K562 (cell line): ENCODE results near the gene OVCA2. TPM values are rescaled to one million over a fixed set of nuclear protein-coding genes. Genes with fewer than 3 reads are reported as not detected.

ENCODE experiments used
- ATAC-seq: fragments of 200-7000 bp; cut with Tn5 transposase; 3 replicates; pipeline ENCODE4 v1.9.1; 2020; ENCODE audit warnings: moderate library complexity
- BruUV-seq: library from RNA; stranded (reverse); fragments of 400-500 nt; replicated peaks from 2 replicates; lab custom pipeline; 2021; lab: Mats Ljungman, UMichigan
- CTCF ChIA-PET: fragments of 300-600 bp; formaldehyde crosslinking; extraction: SDS; loops from one replicate; lab custom pipeline; 2021; ENCODE audit warnings: low intra/inter-chr PET ratio; lab: Yijun Ruan, JAX
- POLR2A ChIA-PET: fragments of 300-600, 350-650 bp; sonication (Branson Sonifier 250); formaldehyde crosslinking; extraction: SDS; loops from one replicate; lab custom pipeline; 2021; ENCODE audit warnings: antibody characterized with exemption, inconsistent platforms; lab: Yijun Ruan, JAX
- DNase-seq, 4 experiments: peaks; one replicate each; pipeline versions ENCODE4 v3.0.0 to v3.0.0-alpha.2; 2011 to 2018; ENCODE audit warnings: low spot score in 3 of 4, mixed read lengths in 3 of 4; ENCODE audit errors: extremely low read depth in 1 of 4
- FAIRE-seq: peaks from 2 replicates; lab custom pipeline; 2011; peaks lifted over from hg19 to GRCh38; lab: Jason Lieb, UNC
- H2AFZ ChIP-seq: 2 replicates; pipeline ENCODE4 v1.6.0; 2011; ENCODE audit warnings: low read depth, low read length, control low read depth, inconsistent platforms
- H3K27ac ChIP-seq: fragments of 200-600 bp; 3 replicates; pipeline ENCODE4 v1.8.0; 2011; ENCODE audit warnings: low read depth, mild to moderate bottlenecking, control low read depth, inconsistent platforms, low read length, moderate library complexity, mixed read lengths; ENCODE audit errors: extremely low read depth
- H3K27me3 ChIP-seq, 2 experiments: fragments of 300-600 bp in 1 of 2; 2 replicates in 1 of 2; 3 replicates in 1 of 2; pipeline versions ENCODE4 v1.6.0 to v1.8.0; 2011; ENCODE audit warnings: inconsistent platforms in 2 of 2, low read length in 2 of 2, mild to moderate bottlenecking in 1 of 2, mixed read lengths in 1 of 2, moderate library complexity in 1 of 2; ENCODE audit not compliant: control insufficient read depth in 2 of 2, insufficient read depth in 2 of 2
- H3K36me3 ChIP-seq: fragments of 300-600 bp; 3 replicates; pipeline ENCODE4 v1.8.0; 2011; ENCODE audit warnings: mild to moderate bottlenecking, low read length, inconsistent platforms; ENCODE audit not compliant: control insufficient read depth, insufficient read depth
- H3K4me1 ChIP-seq, 2 experiments: fragments of 200-600 bp in 1 of 2; replicated peaks in 1 of 2; 2 replicates in 1 of 2; 3 replicates in 1 of 2; pipeline versions ENCODE4 v1.5.1 to v1.8.0; 2011; ENCODE audit warnings: inconsistent platforms in 2 of 2, low read length in 2 of 2, mild to moderate bottlenecking in 1 of 2, mixed read lengths in 1 of 2, moderate library complexity in 1 of 2; ENCODE audit not compliant: control insufficient read depth in 2 of 2, insufficient read depth in 2 of 2
- H3K4me2 ChIP-seq: 2 replicates; pipeline ENCODE4 v1.6.1; 2011; ENCODE audit warnings: low read length, control low read depth, inconsistent platforms, mixed read lengths; ENCODE audit not compliant: insufficient read depth
- H3K4me3 ChIP-seq: fragments of 200-600 bp; sonication (generic), shearing (Covaris generic); 2 replicates; pipeline ENCODE4 v1.5.1; 2016; ENCODE audit warnings: control low read depth, inconsistent platforms
- H3K79me2 ChIP-seq: fragments of 200-600 bp; 3 replicates; pipeline ENCODE4 v1.8.0; 2011; ENCODE audit warnings: low read length, inconsistent platforms; ENCODE audit not compliant: control insufficient read depth, insufficient read depth
- H3K9ac ChIP-seq, 2 experiments: 2 replicates each; pipeline versions ENCODE4 v1.6.0 to v1.6.1; 2011; ENCODE audit warnings: low read depth in 2 of 2, low read length in 2 of 2, control low read depth in 1 of 2, inconsistent platforms in 1 of 2, mild to moderate bottlenecking in 1 of 2, mixed read lengths in 1 of 2; ENCODE audit not compliant: insufficient read depth in 1 of 2
- H3K9me1 ChIP-seq: one replicate; pipeline ENCODE4 v1.6.0; 2011; ENCODE audit warnings: inconsistent platforms, mild to moderate bottlenecking, low read length, moderate library complexity; ENCODE audit not compliant: control insufficient read depth, insufficient read depth
- H3K9me3 ChIP-seq: replicated peaks from 2 replicates; pipeline ENCODE4 v1.5.1; 2011; ENCODE audit warnings: low read depth, low read length, inconsistent platforms; ENCODE audit not compliant: control insufficient read depth, insufficient read depth
- H4K20me1 ChIP-seq: replicated peaks from 2 replicates; pipeline ENCODE4 v1.6.1; 2011; ENCODE audit warnings: low read length, inconsistent platforms, mixed read lengths; ENCODE audit not compliant: control insufficient read depth, insufficient read depth
- BRCA1 ChIP-seq, 2 experiments: fragments of 450-650 bp in 1 of 2; sonication (generic) in 1 of 2; formaldehyde crosslinking in 1 of 2; IDR thresholded peaks; 2 replicates each; pipeline versions ENCODE4 v1.5.0 to v1.6.1; 2017 to 2020; ENCODE audit warnings: mild to moderate bottlenecking in 1 of 2, missing genetic modification reagents in 1 of 2
- GABPA ChIP-seq: fragments of 200-800 bp; sonication (Bioruptor generic); conservative IDR thresholded peaks from 2 replicates; pipeline ENCODE4 v1.6.1; 2016; ENCODE audit warnings: low read depth, missing genetic modification characterization, missing compliant biosample characterization
- POLR2H ChIP-seq: IDR thresholded peaks from 2 replicates; pipeline ENCODE4 v1.6.1; 2016; ENCODE audit warnings: missing genetic modification characterization, low read depth, mild to moderate bottlenecking, control low read depth, missing compliant biosample characterization, moderate library complexity
- RAD21 ChIP-seq, 2 experiments: fragments of 250-450 bp in 1 of 2; fragments of 450-650 bp in 1 of 2; sonication (Bioruptor Pico) in 1 of 2; formaldehyde crosslinking in 1 of 2; IDR thresholded peaks in 1 of 2; conservative IDR thresholded peaks in 1 of 2; 2 replicates each; pipeline versions ENCODE4 v1.4.0 to v1.8.0; 2020 to 2022; ENCODE audit warnings: mild to moderate bottlenecking in 2 of 2, moderate library complexity in 1 of 2
- SMARCA5 ChIP-seq: fragments of 450-650 bp; IDR thresholded peaks from 2 replicates; pipeline ENCODE4 v1.6.1; 2016
- SMC3 ChIP-seq: conservative IDR thresholded peaks from 2 replicates; pipeline ENCODE4 v1.6.1; 2011; ENCODE audit warnings: low read depth, low read length, improper control_type of control experiment; ENCODE audit not compliant: insufficient read depth
- SP2 ChIP-seq: IDR thresholded peaks from 2 replicates; pipeline ENCODE4 v1.6.1; 2011; ENCODE audit warnings: mild to moderate bottlenecking, low read depth, low read length, moderate library complexity; ENCODE audit not compliant: poor library complexity, severe bottlenecking; ENCODE audit errors: extremely low read depth
- SPI1 ChIP-seq: IDR thresholded peaks from 2 replicates; pipeline ENCODE4 v1.6.1; 2011; ENCODE audit warnings: low read depth, low read length, control low read depth, borderline replicate concordance
- TEAD2 ChIP-seq: fragments of 450-650 bp; IDR thresholded peaks from 2 replicates; pipeline ENCODE4 v1.6.1; 2016; ENCODE audit warnings: missing genetic modification characterization, control low read depth, missing compliant biosample characterization
- ZFX ChIP-seq: sonication (generic); formaldehyde crosslinking; IDR thresholded peaks from 2 replicates; pipeline ENCODE4 v1.8.0; 2022; ENCODE audit warnings: mild to moderate bottlenecking, missing genetic modification reagents, moderate library complexity
- ZNF707 ChIP-seq: fragments of 250-450 bp; sonication (Bioruptor Pico); conservative IDR thresholded peaks from 2 replicates; pipeline ENCODE4 v1.8.0; 2022; ENCODE audit warnings: inconsistent platforms, mild to moderate bottlenecking, moderate library complexity
- WGBS: fragments of 100-300 bp; shearing (Covaris generic); methylation state at CpG from one replicate; pipeline ENCODE4 v1.1.6; 2016; ENCODE audit warnings: low coverage, mixed read lengths; ENCODE audit not compliant: insufficient coverage; ENCODE audit errors: missing lambda C conversion rate; 5-methylcytosine and 5-hydroxymethylcytosine counted together
- in situ Hi-C: fragments of 300-500 bp; cut with MboI; formaldehyde crosslinking; loops from 4 replicates; pipeline ENCODE4 v1.15.0; 2018; ENCODE audit warnings: inconsistent platforms, mixed read lengths
- intact Hi-C: fragments of 100-400 bp; cut with micrococcal nuclease; formaldehyde crosslinking; loops from 2 replicates; pipeline ENCODE4 v1.14.2; 2022
- polyA plus RNA-seq, 8 experiments: library from polyadenylated mRNA; depleted of rRNA in 4 of 8; stranded (reverse) in 5 of 8; unstranded in 3 of 8; fragments of >200 nt; fragmentation: Nextera tagmentation in 2 of 8; fragmentation: Illumina TruSeq in 1 of 8; extraction: Ambion mirVana in 2 of 8; extraction: Trizol in 1 of 8; gene quantifications; 2 replicates each; pipeline versions ENCODE4 v1.2.1 to v1.2.3, GENCODE V29; 2011 to 2014; ENCODE audit warnings: inconsistent platforms in 1 of 8, missing spikeins in 1 of 8
- total RNA-seq, 7 experiments: library from RNA; depleted of rRNA in 6 of 7; stranded (reverse); fragments of >200 nt in 6 of 7; fragmentation: Illumina TruSeq in 2 of 7; extraction: Trizol in 2 of 7; gene quantifications; 2 replicates each; pipeline versions ENCODE4 v1.2.1 to v1.2.3, GENCODE V29; 2011 to 2021; ENCODE audit warnings: low replicate concordance in 1 of 7
- TF ChIP-seq, protein P1 (sequence below): fragments of 450-650 bp; IDR thresholded peaks from 2 replicates; pipeline ENCODE4 v1.6.1; 2018; ENCODE audit not compliant: partially characterized antibody
- TF ChIP-seq, protein P2 (sequence below): sonication (generic); formaldehyde crosslinking; IDR thresholded peaks from 2 replicates; pipeline ENCODE4 v1.8.1; 2023; ENCODE audit warnings: mild to moderate bottlenecking, missing genetic modification reagents, moderate library complexity

The OVCA2 gene
- total and polyA plus RNA-seq, 9 of the 15 experiments (the other 6 are each of a cell fraction or from before 2014, with no cell fraction given) = 3.0 to 23.7 (median 14.1) TPM

DNA sequence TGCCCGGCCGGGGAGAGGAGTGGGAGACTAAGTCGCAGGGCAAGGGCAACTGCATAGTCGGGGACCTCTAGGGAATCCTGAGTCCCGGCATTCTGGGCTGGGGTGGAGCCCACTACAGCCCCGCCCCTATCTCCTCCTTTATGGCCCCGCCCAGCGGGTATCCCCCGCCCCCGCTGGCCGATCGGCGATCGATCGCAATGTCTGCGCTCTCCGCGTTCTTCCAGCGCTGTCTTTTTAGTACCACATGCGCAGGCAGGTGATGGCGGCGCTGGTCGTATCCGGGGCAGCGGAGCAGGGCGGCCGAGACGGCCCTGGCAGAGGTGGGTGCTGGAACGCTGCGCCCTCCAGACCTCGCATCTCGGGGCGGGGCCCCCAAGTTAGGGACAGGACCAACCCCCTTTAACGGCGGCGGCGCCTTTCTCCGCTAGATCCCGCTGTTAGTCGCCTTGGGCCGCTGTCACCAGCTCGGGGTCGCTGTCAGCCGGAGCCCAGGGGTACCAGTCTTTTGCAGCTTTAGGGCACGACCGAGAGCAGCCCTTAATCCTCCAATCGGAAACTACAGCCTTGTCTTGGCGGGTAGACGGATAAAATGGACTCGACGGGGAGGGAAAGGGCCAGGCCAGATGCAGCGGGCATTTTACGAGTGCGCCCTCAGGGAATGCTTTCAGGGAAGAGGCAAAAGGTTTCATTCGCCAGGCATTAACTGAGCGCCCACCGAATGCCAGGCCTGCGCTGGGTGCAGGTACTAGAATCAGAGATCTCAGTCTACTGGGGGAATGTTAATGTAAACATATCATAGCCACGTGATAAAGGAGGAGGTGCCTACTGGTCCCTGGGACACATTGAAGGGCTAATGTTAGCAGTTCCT, 11.7 kb upstream of the OVCA2 start, which contains the start of gene DPH1 (continued):
- TF ChIP-seq ZNF707 = no peak
- no peak for TF ChIP-seq SP2
- TF ChIP-seq SMARCA5 = no peak
- no peak for TF ChIP-seq BRCA1 (IDR thresholded peaks at IDR 0.05)
- TF ChIP-seq BRCA1 (CRISPR knock-in tag; IDR thresholded peaks at IDR 0.05) = no peak
- TF ChIP-seq GABPA (tag) = no peak; the same call in 1 of the 2 replicates
- TF ChIP-seq, all 486 proteins: peak for 81

DNA sequence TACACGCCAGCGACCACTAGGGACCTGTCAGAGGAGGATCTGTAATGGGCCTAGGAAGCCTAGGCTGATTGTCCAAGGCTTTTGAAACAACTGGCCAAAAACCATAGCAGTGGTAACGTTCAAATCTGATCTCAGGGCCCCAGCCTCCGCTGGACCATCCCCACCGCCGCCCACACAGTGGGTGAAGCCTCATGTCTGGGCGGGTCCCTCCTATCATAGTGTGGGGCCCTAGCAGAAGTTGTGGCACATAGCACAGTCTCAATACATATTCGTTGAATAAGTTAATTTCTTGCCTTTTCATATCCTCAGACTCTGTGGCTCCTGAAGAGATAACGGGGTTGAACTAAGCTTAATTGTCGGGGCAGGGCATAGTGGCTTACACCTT, 11.1 kb upstream of the OVCA2 start:
- ATAC-seq = no peak
- peak overlapping the region; percentile 71 to 84; a peak in 3 of 4 replicates for H3K9ac ChIP-seq
- peak in 3 of 4 experiments; percentile 64 to 88 (median 64) for DNase-seq
- peaks cover 8% of the 10 kb centered on the region; the same call in 1 of the 3 replicates for H3K36me3 ChIP-seq
- in situ Hi-C loops (loop anchor here (5.0 to 10.0 kb wide), 2 partner anchors 123 to 316 kb away; partner anchors contain the start of gene TLCD2), intact Hi-C loops (loop anchor here (2.0 to 5.0 kb wide), 2 partner anchors 122 to 313 kb away; no protein-coding TSS in a partner anchor)
- no peaks in the 10 kb centered on the region for H3K9me1 ChIP-seq
- peak; percentile 99 for FAIRE-seq
- peak overlapping the region; percentile 34; the same call in 1 of the 2 replicates for H2AFZ ChIP-seq
- peak overlapping the region; percentile 98 for H3K4me2 ChIP-seq
- 0 out of 2 replicates have a peak, but pooled peaks cover 2% of the 10 kb centered on the region for H4K20me1 ChIP-seq
- peaks cover 16% of the 10 kb centered on the region for H3K79me2 ChIP-seq
- H3K27ac ChIP-seq = peak overlapping the region; percentile 62; the same call in 2 of the 3 replicates
- TSS peak; percentile 75 for BruUV-seq
- H3K4me3 ChIP-seq = peak overlapping the region; percentile 85
- WGBS = 8% methylated on average over 10 of the region's 10 CpGs
- ChIA-PET POLR2A (interaction anchor here (1.1 kb wide), 1 partner anchor 214 kb away, joined by 3 read pairs; no protein-coding TSS in a partner anchor), CTCF (interaction anchor here (2.0 kb wide), 1 partner anchor 122 kb away, joined by 6 read pairs; no protein-coding TSS in a partner anchor)
- H3K27me3 ChIP-seq = peaks cover 0 to 6% of the 10 kb centered on the region in 2 experiments; a peak in 1 of 5 replicates
- no peaks in the 10 kb centered on the region for H3K9me3 ChIP-seq
- H3K4me1 ChIP-seq = peaks cover 8 to 26% of the 10 kb centered on the region in 2 experiments; a peak in 4 of 5 replicates
- TF ChIP-seq ZFX (CRISPR knock-in tag) = peak; percentile 75
- TF ChIP-seq RAD21 (CRISPR knock-in tag; conservative IDR thresholded peaks at IDR 0.05 in 1 of 2, IDR thresholded peaks at IDR 0.05 in 1 of 2) = peak; percentile 46 to 69
- no peak for TF ChIP-seq POLR2H (tag)
- TF ChIP-seq, protein P1, sequence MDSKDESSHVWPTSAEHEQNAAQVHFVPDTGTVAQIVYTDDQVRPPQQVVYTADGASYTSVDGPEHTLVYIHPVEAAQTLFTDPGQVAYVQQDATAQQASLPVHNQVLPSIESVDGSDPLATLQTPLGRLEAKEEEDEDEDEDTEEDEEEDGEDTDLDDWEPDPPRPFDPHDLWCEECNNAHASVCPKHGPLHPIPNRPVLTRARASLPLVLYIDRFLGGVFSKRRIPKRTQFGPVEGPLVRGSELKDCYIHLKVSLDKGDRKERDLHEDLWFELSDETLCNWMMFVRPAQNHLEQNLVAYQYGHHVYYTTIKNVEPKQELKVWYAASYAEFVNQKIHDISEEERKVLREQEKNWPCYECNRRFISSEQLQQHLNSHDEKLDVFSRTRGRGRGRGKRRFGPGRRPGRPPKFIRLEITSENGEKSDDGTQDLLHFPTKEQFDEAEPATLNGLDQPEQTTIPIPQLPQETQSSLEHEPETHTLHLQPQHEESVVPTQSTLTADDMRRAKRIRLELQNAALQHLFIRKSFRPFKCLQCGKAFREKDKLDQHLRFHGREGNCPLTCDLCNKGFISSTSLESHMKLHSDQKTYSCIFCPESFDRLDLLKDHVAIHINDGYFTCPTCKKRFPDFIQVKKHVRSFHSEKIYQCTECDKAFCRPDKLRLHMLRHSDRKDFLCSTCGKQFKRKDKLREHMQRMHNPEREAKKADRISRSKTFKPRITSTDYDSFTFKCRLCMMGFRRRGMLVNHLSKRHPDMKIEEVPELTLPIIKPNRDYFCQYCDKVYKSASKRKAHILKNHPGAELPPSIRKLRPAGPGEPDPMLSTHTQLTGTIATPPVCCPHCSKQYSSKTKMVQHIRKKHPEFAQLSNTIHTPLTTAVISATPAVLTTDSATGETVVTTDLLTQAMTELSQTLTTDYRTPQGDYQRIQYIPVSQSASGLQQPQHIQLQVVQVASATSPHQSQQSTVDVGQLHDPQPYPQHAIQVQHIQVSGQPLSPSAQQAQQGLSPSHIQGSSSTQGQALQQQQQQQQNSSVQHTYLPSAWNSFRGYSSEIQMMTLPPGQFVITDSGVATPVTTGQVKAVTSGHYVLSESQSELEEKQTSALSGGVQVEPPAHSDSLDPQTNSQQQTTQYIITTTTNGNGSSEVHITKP = peak; percentile 54
- TF ChIP-seq SPI1 = peak; percentile 30; the same call in 1 of the 2 replicates
- TF ChIP-seq SMC3 = peak; percentile 26; the same call in 1 of the 2 replicates
- no peak for TF ChIP-seq TEAD2
- TF ChIP-seq, protein P2, sequence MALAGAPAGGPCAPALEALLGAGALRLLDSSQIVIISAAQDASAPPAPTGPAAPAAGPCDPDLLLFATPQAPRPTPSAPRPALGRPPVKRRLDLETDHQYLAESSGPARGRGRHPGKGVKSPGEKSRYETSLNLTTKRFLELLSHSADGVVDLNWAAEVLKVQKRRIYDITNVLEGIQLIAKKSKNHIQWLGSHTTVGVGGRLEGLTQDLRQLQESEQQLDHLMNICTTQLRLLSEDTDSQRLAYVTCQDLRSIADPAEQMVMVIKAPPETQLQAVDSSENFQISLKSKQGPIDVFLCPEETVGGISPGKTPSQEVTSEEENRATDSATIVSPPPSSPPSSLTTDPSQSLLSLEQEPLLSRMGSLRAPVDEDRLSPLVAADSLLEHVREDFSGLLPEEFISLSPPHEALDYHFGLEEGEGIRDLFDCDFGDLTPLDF (CRISPR knock-in tag) = no peak
